ENCODE results near the gene SALL1. TPM values are rescaled to one million over a fixed set of nuclear protein-coding genes. Genes with fewer than 3 reads are reported as not detected.

The SALL1 gene
- total and polyA plus RNA-seq, 10 donors: under 0.01 TPM; not detected in 9

- intact Hi-C loops (cut with DNase I; ENCODE audit: low total_unique reads): no loop called here
- peaks cover 0 to 4% (median 0%) of the 10 kb centered on the region in 8 donors for H3K9me3 ChIP-seq
- no peaks in the 10 kb centered on the region for H3K4me1 ChIP-seq
- 88 to 96% (median 90%) methylated on average over 5 of the region's 5 CpGs for WGBS, 5 donors
- H3K36me3 ChIP-seq: no peaks in the 10 kb centered on the region
- no peak overlapping the region for H3K27ac ChIP-seq
- no peak for DNase-seq
- TF ChIP-seq, protein P1, sequence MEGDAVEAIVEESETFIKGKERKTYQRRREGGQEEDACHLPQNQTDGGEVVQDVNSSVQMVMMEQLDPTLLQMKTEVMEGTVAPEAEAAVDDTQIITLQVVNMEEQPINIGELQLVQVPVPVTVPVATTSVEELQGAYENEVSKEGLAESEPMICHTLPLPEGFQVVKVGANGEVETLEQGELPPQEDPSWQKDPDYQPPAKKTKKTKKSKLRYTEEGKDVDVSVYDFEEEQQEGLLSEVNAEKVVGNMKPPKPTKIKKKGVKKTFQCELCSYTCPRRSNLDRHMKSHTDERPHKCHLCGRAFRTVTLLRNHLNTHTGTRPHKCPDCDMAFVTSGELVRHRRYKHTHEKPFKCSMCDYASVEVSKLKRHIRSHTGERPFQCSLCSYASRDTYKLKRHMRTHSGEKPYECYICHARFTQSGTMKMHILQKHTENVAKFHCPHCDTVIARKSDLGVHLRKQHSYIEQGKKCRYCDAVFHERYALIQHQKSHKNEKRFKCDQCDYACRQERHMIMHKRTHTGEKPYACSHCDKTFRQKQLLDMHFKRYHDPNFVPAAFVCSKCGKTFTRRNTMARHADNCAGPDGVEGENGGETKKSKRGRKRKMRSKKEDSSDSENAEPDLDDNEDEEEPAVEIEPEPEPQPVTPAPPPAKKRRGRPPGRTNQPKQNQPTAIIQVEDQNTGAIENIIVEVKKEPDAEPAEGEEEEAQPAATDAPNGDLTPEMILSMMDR (IDR thresholded peaks at IDR 0.05 in 8 of 11, conservative IDR thresholded peaks at IDR 0.05 in 3 of 11): no peak
- TF ChIP-seq POLR2AphosphoS5 (IDR thresholded peaks at IDR 0.05): no peak
- TF ChIP-seq POLR2A (IDR thresholded peaks at IDR 0.05): no peak
- H3K4me3 ChIP-seq: no peak overlapping the region
- no peaks in the 10 kb centered on the region for H3K27me3 ChIP-seq (replicated peaks in 1 of 7)
Observed at GRCh38 chr16:51172368-51172767, 21.3 kb upstream of the SALL1 start.

GRCh38 chr16:51168755-51169154 is 17.7 kb upstream of the SALL1 start:
- WGBS, 5 donors: 63 to 79% (median 67%) methylated on average over 2 of the region's 2 CpGs
- no peak overlapping the region for H3K4me3 ChIP-seq
- TF ChIP-seq POLR2A (IDR thresholded peaks at IDR 0.05): no peak
- no peak for TF ChIP-seq POLR2AphosphoS5 (IDR thresholded peaks at IDR 0.05)
- TF ChIP-seq, protein P1 (IDR thresholded peaks at IDR 0.05 in 8 of 11, conservative IDR thresholded peaks at IDR 0.05 in 3 of 11): no peak

DNA sequence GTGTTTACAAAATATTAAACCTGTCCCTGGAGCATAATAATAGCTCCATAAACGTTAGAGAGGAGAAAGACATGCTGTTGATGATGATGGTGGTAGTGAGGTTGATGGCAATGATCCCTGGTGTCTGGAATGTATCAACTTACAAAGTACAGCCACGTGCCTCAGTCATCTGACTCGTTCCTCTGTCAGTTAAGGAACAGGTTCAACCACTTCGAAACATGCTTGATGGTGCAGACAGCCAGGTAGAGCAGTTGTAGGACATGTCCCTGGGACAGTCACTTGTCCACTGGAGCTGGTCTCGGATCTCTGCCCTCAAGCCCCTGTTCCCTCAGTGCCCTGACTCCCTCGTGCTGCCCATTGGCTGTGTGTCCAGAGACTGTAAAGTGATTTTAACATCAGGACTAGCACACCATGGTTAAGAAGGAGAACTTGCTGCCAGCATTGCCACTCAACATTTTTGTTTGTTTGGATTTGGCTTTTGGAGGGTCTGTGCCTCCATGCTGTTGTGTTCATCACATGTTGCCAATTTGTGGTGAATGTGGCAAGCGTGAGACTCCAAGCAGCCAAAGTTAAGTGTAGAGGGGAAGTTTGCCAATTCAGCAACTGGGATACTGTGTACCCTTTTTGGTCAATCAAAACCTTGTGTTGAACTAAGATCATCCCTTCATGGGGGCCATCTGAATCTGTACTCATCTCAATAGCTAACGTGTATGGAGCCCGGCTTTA is 16.3 kb upstream of the SALL1 start:
- TF ChIP-seq POLR2AphosphoS5 (IDR thresholded peaks at IDR 0.05) (no peak), POLR2A (IDR thresholded peaks at IDR 0.05) (no peak)
- TF ChIP-seq, protein P1 (IDR thresholded peaks at IDR 0.05 in 8 of 11, conservative IDR thresholded peaks at IDR 0.05 in 3 of 11): no peak
- H3K4me1 ChIP-seq: no peaks in the 10 kb centered on the region
- H3K27ac ChIP-seq: no peak overlapping the region
- intact Hi-C loops (cut with DNase I; ENCODE audit: low total_unique reads): no loop called here
- WGBS, 5 donors: 61 to 75% (median 64%) methylated on average over 9 of the region's 9 CpGs
- H3K4me3 ChIP-seq: no peak overlapping the region
- no peaks in the 10 kb centered on the region for H3K9me3 ChIP-seq
- no peak for DNase-seq
- peaks cover 0 to 5% (median 0%) of the 10 kb centered on the region in 7 donors for H3K27me3 ChIP-seq (replicated peaks in 1 of 7)
- H3K36me3 ChIP-seq: no peaks in the 10 kb centered on the region

More at GRCh38 chr16:51168755-51169154, 17.7 kb upstream of the SALL1 start:
- Histone ChIP-seq H3K4me1 (no peaks in the 10 kb centered on the region), H3K36me3 (no peaks in the 10 kb centered on the region), H3K27me3 (replicated peaks in 1 of 7) (no peaks in the 10 kb centered on the region), H3K9me3 (no peaks in the 10 kb centered on the region), H3K27ac (no peak overlapping the region)
- DNase-seq: no peak
- intact Hi-C loops (cut with DNase I; ENCODE audit: low total_unique reads): no loop called here

DNA sequence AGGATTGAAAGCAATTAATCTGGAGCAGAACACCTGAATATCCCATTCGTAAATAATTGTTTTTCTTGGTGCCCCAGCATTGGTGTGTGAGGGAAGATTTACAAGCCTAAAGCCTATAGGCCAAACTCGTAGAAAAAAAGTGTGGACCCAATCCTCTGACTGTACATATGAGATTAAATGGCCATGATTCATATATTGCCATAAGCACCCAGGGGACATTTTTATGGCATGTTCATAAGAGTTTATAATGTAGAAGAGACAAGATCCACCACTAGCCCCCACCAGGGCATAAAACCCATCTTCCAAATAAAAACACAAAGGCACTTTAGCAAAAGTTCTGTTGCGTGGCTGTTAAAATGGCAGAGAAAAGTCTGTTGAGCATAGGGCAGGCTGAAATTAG is 15.5 kb upstream of the SALL1 start:
- 72 to 82% (median 75%) methylated on average over 3 of the region's 3 CpGs for WGBS, 5 donors
- H3K4me1 ChIP-seq: no peaks in the 10 kb centered on the region
- no peaks in the 10 kb centered on the region for H3K36me3 ChIP-seq
- no peak for DNase-seq
- H3K4me3 ChIP-seq: no peak overlapping the region
- intact Hi-C loops (cut with DNase I; ENCODE audit: low total_unique reads): no loop called here
- H3K27ac ChIP-seq: no peak overlapping the region
- H3K9me3 ChIP-seq: no peaks in the 10 kb centered on the region
- no peak for TF ChIP-seq POLR2AphosphoS5 (IDR thresholded peaks at IDR 0.05)
- no peak for TF ChIP-seq POLR2A (IDR thresholded peaks at IDR 0.05)
- TF ChIP-seq, protein P1 (IDR thresholded peaks at IDR 0.05 in 8 of 11, conservative IDR thresholded peaks at IDR 0.05 in 3 of 11): no peak
- H3K27me3 ChIP-seq (replicated peaks in 1 of 7): peaks cover 0 to 6% (median 0%) of the 10 kb centered on the region in 7 donors
